Cerebellar cortex (tissue), 1 donor: Measurements from ENCODE around the gene MYLK.

Experiments used
- DNase-seq: peaks from one replicate; pipeline ENCODE4 v3.0.0-alpha.2; 2015; ENCODE audit warnings: low spot score

The MYLK gene

GRCh38 chr3:123668906-123669305, 215.2 kb downstream of the MYLK start:
- DNase-seq: no peak

- DNase-seq: no peak
Measured at GRCh38 chr3:123667784-123668183, 216.3 kb downstream of the MYLK start.

- DNase-seq: no peak
Measured at GRCh38 chr3:123664753-123665152, 219.4 kb downstream of the MYLK start.

GRCh38 chr3:123663977-123664376, 220.2 kb downstream of the MYLK start:
- DNase-seq: no peak

GRCh38 chr3:123661973-123662372, 222.2 kb downstream of the MYLK start:
- DNase-seq: no peak

DNA sequence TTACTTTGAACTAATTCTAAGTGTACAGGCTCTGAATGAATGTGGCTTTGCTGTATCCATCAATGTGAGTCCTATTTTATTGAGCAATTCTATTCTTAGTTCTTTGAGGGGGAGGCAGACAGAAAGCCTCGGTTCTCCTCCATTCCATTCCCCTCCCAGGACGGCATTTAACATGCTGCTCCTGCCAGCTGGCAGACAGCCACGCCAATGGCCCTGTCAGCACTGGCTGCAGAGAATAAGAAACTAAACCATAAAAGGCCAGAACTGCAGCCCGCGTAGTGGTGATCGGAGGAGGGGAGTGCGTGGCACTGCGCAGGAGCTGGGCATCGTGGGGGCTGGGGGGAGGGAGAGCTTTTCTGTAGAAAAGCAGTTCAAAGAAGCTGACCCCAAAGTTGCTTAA, 223.2 kb downstream of the MYLK start:
- peak; percentile 10 for DNase-seq

DNA sequence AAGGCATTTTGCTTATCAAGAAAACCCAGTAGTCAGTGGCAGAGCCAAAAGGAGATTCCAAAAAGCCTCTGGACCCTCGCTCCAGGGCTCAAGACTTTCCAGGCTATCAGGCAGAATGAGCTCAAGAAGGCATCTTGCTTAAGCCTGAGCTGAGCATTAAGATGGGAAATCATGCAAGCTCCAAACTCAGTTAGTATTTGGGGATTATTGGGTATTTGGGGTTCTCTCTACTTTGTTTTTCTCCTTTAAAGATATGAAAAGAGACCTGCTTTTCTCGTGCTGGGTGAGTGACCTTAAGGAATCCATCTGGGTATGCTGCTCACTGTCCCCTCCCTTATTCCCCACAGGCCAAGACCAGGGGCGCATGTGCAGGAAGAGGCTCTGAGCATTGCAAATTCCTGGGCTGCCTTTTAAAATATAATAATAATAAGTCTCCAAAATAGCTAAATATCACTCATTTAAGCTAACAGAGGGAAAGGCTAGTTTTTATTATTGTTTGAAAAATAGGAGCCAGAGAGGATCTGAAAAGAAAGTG, 223.9 kb downstream of the MYLK start:
- no peak for DNase-seq

- no peak for DNase-seq
Measured at GRCh38 chr3:123658852-123659206, 225.3 kb downstream of the MYLK start.

DNA sequence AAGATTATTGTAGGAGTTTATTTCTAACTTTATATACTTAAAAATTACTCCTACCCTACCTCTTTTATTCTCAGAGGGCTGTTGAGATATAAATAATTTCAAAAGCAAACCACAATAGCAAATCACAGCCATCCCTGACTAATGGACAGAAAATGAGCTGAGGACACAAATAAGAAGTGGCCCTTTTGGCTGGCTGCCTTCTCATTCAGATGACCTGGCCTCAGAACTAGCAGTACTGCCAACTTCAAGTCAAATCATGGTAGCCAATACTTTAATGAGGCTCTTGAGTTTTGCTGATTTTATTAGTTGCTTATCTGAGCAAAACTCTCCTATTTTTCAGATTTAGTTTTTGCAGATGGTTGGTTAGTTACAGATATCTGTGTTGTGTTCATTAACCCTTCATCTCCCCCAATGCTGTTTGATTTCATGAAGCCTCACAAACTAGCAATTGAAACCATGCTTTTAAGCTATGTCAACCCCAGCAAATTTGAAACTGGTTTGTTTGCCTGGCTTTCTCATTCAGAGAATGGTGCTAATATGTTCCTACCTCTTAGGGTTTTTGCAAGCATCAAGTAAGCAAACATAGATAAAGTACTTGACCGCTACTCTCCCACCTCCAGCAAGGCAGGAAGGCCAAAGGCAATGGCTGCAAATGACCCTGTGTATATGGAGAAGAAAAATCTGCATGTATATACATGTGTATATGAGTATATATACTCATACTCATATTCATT, 225.8 kb downstream of the MYLK start:
- peak; percentile 16 for DNase-seq

- no peak for DNase-seq
Measured at GRCh38 chr3:123657568-123657967, 226.6 kb downstream of the MYLK start.

DNA sequence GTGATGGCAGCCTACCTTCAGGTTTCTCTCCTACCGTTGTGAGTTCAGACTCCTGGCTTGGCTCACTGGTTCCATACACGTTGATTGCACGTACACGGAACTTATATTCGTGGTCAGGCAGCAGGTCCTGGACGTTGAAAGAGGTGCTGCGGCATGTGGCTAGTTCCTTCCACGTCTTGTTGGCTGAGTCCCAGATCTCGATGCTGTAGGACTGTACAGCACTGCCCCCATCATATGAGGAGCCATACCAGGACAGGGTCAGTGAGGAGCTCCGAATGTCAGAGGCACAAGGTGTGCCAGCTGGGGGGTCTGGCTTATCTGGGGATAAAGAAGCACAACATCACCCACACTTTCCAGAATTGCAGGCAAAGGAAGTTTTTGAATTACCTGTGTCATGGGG, 227.0 kb downstream of the MYLK start:
- DNase-seq: no peak

DNA sequence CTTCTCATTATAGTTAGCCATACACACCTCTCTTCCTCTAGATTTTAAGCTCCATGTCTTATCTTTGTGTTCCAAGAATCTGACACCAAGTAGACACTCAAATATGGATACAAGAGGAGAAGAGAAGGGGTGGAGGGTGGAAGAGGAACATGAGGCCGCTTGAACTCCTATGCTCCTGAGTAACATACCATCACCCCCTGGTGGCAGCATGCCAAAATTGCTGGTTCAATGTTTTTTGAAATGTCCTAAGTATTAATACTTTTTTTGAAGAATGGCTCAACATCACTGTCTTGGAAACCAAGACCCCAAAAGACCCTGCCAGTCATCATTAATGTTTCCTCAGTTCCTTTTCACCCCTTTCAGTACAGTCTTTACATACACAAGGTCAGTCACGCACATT, 227.4 kb downstream of the MYLK start:
- DNase-seq: no peak

GRCh38 chr3:123656274-123656673, 227.9 kb downstream of the MYLK start:
- no peak for DNase-seq

- no peak for DNase-seq
Measured at GRCh38 chr3:123655400-123655799, 228.7 kb downstream of the MYLK start.

DNA sequence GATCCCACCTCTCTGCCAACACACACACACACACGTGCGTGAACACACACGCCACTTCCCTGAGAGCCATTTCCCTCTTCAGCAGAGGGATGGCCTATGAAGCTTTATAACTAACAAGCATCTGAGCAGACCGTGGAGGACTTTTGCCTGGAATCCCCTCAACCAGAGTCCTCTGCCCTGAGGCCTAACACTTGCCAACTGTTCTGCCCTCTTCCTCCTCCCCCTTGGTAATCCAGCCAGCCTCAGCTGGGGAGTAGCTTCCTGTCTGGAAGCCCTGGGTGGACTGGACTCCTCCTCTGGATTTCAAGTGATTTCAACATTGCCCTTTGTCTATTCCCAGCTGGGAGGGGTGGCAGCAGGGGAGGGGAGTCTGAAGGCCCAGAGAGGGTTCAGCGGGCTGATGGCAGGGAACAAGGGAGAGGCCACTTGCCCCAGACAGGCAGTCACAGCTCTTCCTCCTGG, 230.9 kb downstream of the MYLK start:
- DNase-seq: no peak

DNA sequence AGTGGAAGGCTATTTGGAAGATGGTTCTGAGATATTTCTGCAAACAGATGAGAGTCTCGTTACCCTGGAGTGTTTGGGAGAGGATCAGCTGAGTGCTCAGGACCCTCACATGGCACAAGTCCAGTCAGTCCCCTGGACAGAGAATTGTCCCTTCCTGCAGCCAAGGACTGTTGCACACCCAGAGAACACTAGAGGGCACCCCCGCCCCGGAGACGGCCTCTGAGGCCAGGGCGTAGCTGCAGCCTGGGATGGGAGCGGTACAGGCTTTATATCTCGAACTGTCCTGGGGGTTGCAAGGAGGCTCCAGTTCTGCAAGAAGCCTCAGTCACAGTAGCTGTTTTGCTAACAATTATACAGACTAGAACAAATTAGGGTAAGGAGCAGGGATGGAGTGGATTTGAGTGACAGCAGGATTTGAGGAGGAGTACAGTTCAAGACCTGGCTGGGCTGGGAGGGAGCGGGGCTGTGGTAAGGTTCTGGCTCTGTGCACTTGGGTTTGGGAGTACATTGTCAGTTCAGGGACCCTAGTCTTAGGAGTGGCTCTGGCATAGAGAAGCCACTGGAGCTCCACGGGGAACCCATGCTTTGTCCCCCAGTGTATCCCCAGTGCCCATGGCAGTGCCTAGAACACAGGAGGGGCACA, 231.7 kb downstream of the MYLK start:
- peak; percentile 65 for DNase-seq

DNA sequence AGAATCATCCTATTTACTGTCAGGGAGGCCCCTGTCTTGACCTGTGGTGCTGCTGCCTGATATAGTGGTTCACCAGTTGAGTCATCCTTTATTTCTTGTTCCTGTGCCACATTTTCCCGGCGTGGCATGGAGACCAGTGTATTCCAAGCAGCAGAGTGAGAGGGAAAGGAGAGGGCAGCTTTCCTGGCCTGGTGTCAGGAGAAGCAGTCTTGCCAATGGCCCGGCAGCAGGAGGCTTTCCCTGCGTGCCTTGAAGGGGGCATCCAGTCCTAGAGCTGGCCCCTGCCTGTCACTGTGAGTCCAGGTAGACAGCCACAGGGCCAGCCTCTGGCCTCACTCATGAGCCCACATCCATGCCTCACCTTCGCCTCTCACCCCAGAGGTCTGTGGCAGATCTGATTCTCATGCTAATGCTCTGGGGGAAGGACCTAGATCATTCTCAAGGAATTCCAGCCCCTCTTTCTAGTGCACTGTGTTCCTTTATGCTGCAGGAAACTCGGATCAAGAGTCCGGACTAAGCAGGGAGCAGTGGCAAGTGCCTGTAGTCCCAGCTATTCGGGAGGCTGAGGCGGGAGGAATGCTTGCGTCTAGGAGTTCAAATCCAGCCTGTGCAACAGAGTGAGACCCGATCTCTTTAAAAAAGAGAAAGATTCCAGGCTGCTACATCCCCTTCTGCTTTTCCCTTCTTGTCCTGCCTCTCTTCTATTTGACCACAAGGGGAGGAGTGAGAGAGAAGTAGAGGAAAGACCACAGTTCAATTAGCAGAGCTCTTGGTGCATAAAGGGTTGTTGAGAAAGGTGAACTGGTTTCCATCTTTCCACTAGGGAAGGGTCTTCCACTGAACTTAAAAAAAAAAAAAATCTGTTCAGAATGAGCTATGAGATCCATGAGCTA, 232.4 kb downstream of the MYLK start:
- no peak for DNase-seq

DNA sequence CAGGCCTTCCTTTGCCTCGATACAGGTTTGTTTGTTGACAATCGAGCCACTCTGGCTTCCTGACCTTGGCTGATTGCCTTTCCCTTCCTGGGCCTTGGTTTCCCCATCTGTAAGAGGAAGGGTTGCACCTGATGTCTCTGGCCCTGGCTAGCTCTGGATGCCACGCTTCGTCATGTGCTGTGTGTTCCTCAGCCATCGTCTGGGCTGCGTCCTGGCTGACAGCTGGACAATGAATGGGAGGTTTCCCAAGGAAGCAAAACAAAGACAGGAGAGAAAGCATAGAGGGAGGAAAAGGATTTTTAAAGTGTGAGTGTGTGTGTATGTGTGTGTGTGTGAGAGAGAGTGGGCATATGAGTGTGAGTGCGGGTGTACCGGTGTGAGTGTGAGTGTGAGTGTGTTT, 234.0 kb downstream of the MYLK start:
- no peak for DNase-seq

DNA sequence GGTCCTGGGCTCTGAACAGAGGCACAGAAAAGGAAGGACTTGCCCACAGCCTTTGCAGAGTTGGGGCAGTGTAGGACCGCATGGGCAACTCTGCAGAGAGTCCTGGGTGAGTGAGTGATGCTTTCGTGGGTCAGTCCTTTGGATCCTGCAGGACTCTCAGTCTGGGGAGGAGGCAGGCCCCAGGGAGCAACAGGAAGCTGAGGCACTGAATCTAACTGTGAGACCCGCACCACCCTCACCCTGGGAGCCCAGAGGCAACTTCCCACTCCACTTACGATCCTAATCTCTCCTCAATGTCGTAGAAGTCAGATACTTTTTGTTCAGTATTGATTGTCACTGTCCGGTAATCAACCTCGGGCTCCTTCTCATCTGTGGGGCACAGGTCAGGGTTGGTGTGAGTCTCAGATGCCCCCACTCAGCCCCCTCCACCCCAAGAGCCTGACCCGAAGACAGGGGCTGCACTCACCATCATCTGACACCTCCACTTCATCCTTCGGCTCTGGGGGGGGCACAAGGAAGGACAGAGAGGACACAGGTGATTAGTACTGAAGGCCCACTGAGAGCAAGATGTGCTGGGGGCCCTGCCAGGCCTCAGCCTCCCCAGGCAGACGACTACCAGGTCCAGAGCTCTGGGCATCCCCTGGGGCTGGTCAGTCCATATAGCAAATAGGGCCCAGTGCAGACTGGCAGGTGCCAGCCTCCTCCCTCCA, 235.3 kb downstream of the MYLK start:
- no peak for DNase-seq

GRCh38 chr3:123644358-123644757, 239.8 kb downstream of the MYLK start:
- DNase-seq: no peak

- DNase-seq: no peak
Measured at GRCh38 chr3:123642957-123643330, 241.2 kb downstream of the MYLK start.
